ENCODE measurements around the gene NTRK2. TPM values are rescaled to one million over a fixed set of nuclear protein-coding genes. Genes with fewer than 3 reads are reported as not detected.

Gene NTRK2
- total and polyA plus RNA-seq, 4 donors, result 0.26 to 1.4 (median 0.56) TPM

DNA sequence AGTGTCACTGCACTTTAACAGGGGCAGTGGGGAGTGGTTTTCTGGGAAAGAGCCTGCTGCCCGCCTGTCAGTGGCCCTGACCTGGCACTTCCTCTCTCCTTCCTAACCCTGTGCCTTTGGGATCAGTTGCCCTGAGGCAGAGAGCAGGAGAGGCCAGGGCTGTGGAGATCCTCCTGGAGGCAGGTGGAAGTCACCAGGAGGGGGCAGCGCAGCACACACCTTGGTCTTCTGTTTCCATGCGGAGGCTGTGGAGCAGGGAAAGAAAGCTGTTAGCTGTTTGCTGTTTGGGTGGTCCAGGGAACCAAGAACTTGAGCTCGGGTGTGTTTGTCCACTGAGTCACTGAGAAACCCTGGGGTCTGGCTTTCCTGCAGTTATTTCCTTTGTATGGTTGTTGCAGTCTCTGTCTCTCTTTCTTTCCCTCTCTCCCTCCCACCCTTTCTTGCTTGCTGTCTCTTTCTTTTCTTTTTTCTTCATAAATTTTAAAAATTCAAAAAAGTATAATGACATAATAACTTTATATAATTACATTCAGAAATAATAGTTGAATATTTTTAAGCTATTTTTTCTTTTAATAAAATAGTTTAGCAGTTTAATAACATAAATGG, 28.1 kb downstream of the NTRK2 start:
- Histone ChIP-seq H3K27me3 (ENCODE audit: control insufficient read depth in 4 of 4, insufficient read depth in 4 of 4, low read length in 3 of 4) (peaks cover 0 to 4% (median 0%) of the 10 kb centered on the region in 4 donors), H3K4me1 (ENCODE audit: control insufficient read depth in 4 of 4, insufficient read depth in 4 of 4, low read length in 3 of 4) (no peaks in the 10 kb centered on the region), H3K4me3 (ENCODE audit: low read depth in 1 of 3, low read length in 3 of 3) (no peak overlapping the region), H3K9me3 (ENCODE audit: control insufficient read depth in 4 of 4, low read length in 3 of 4) (no peaks in the 10 kb centered on the region), H3K9ac (ENCODE audit: low read depth in 1 of 2, low read length in 2 of 2) (no peak overlapping the region), H3K36me3 (ENCODE audit: control insufficient read depth in 4 of 4, insufficient read depth in 3 of 4, low read depth in 1 of 4, low read length in 3 of 4) (no peaks in the 10 kb centered on the region), H3K27ac (ENCODE audit: low read depth in 1 of 2, low read length in 2 of 2) (no peak overlapping the region)
- 26% methylated on average over 4 of the region's 4 CpGs for WGBS
- TF ChIP-seq RAD21 (IDR thresholded peaks at IDR 0.05) (peak; percentile 61 to 76), YY1 (IDR thresholded peaks at IDR 0.05) (no peak)
- TF ChIP-seq, protein P1, sequence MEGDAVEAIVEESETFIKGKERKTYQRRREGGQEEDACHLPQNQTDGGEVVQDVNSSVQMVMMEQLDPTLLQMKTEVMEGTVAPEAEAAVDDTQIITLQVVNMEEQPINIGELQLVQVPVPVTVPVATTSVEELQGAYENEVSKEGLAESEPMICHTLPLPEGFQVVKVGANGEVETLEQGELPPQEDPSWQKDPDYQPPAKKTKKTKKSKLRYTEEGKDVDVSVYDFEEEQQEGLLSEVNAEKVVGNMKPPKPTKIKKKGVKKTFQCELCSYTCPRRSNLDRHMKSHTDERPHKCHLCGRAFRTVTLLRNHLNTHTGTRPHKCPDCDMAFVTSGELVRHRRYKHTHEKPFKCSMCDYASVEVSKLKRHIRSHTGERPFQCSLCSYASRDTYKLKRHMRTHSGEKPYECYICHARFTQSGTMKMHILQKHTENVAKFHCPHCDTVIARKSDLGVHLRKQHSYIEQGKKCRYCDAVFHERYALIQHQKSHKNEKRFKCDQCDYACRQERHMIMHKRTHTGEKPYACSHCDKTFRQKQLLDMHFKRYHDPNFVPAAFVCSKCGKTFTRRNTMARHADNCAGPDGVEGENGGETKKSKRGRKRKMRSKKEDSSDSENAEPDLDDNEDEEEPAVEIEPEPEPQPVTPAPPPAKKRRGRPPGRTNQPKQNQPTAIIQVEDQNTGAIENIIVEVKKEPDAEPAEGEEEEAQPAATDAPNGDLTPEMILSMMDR (IDR thresholded peaks at IDR 0.05; ENCODE audit: low read depth, low read length, missing input control), result peak; percentile 43
- DNase-seq (ENCODE audit: low spot score), result peak; percentile 56

DNA sequence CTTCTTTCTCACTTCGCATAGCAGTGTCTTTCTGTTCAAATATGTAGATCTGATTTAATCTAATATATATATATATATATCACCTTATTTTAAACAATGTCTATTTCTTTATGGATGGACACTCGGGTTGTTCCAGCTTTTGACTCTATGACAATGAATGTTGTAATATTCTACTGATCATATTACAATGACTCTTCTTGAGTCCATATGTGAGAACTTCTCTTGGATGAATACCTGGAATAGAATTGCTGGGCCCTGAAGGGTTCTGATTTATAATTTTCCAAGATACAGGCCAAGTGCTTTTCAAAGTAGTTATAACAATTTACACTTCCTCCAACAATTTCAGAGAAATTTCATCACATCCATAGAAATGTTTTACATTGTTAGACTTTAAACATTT, 28.8 kb downstream of the NTRK2 start:
- DNase-seq (ENCODE audit: low spot score), result no peak
- H3K36me3 ChIP-seq (ENCODE audit: control insufficient read depth in 4 of 4, insufficient read depth in 3 of 4, low read depth in 1 of 4, low read length in 3 of 4), result no peaks in the 10 kb centered on the region
- no peaks in the 10 kb centered on the region for H3K9me3 ChIP-seq (ENCODE audit: control insufficient read depth in 4 of 4, low read length in 3 of 4)
- H3K27ac ChIP-seq (ENCODE audit: low read depth in 1 of 2, low read length in 2 of 2), result no peak overlapping the region
- whole genome bisulfite sequencing, result 82% methylated on average over 2 of the region's 2 CpGs
- no peak overlapping the region for H3K4me3 ChIP-seq (ENCODE audit: low read depth in 1 of 3, low read length in 3 of 3)
- TF ChIP-seq HNF4G (IDR thresholded peaks at IDR 0.05), result no peak
- TF ChIP-seq NR2F2 (IDR thresholded peaks at IDR 0.05), result no peak
- TF ChIP-seq, protein P2, sequence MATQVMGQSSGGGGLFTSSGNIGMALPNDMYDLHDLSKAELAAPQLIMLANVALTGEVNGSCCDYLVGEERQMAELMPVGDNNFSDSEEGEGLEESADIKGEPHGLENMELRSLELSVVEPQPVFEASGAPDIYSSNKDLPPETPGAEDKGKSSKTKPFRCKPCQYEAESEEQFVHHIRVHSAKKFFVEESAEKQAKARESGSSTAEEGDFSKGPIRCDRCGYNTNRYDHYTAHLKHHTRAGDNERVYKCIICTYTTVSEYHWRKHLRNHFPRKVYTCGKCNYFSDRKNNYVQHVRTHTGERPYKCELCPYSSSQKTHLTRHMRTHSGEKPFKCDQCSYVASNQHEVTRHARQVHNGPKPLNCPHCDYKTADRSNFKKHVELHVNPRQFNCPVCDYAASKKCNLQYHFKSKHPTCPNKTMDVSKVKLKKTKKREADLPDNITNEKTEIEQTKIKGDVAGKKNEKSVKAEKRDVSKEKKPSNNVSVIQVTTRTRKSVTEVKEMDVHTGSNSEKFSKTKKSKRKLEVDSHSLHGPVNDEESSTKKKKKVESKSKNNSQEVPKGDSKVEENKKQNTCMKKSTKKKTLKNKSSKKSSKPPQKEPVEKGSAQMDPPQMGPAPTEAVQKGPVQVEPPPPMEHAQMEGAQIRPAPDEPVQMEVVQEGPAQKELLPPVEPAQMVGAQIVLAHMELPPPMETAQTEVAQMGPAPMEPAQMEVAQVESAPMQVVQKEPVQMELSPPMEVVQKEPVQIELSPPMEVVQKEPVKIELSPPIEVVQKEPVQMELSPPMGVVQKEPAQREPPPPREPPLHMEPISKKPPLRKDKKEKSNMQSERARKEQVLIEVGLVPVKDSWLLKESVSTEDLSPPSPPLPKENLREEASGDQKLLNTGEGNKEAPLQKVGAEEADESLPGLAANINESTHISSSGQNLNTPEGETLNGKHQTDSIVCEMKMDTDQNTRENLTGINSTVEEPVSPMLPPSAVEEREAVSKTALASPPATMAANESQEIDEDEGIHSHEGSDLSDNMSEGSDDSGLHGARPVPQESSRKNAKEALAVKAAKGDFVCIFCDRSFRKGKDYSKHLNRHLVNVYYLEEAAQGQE (IDR thresholded peaks at IDR 0.05), result no peak
- TF ChIP-seq RAD21 (IDR thresholded peaks at IDR 0.05), result no peak
- TF ChIP-seq FOXA2 (IDR thresholded peaks at IDR 0.05), result no peak
- TF ChIP-seq, protein P3, sequence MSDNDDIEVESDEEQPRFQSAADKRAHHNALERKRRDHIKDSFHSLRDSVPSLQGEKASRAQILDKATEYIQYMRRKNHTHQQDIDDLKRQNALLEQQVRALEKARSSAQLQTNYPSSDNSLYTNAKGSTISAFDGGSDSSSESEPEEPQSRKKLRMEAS (IDR thresholded peaks at IDR 0.05), result no peak
- H3K9ac ChIP-seq (ENCODE audit: low read depth in 1 of 2, low read length in 2 of 2), result no peak overlapping the region
- peaks cover 0 to 4% (median 0%) of the 10 kb centered on the region in 4 donors for H3K27me3 ChIP-seq (ENCODE audit: control insufficient read depth in 4 of 4, insufficient read depth in 4 of 4, low read length in 3 of 4)
- H3K4me1 ChIP-seq (ENCODE audit: control insufficient read depth in 4 of 4, insufficient read depth in 4 of 4, low read length in 3 of 4), result no peaks in the 10 kb centered on the region

DNA sequence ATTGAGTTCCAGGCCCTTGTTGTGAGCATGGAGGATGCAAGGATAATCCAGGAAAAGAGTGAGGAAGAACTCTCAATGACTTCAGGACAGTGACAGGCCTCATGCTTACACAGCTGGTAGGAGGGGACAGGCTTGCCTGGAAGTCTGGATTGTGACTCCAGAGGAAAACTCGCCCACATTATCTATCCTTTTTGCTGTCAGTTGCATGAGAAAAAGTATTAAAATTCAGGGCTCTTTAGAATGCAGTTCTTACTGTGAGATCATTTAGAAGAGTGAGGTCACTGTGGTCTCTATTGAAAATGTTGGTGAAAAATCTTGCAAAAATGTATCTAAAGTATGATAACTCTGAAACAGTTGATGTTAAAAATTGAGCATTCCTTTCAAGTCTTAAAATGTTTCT, 30.5 kb downstream of the NTRK2 start:
- Histone ChIP-seq H3K27me3 (ENCODE audit: control insufficient read depth in 4 of 4, insufficient read depth in 4 of 4, low read length in 3 of 4) (peaks cover 0 to 4% (median 0%) of the 10 kb centered on the region in 4 donors), H3K36me3 (ENCODE audit: control insufficient read depth in 4 of 4, insufficient read depth in 3 of 4, low read depth in 1 of 4, low read length in 3 of 4) (no peaks in the 10 kb centered on the region), H3K4me3 (ENCODE audit: low read depth in 1 of 3, low read length in 3 of 3) (no peak overlapping the region), H3K27ac (ENCODE audit: low read depth in 1 of 2, low read length in 2 of 2) (no peak overlapping the region), H3K9me3 (ENCODE audit: control insufficient read depth in 4 of 4, low read length in 3 of 4) (no peaks in the 10 kb centered on the region), H3K4me1 (ENCODE audit: control insufficient read depth in 4 of 4, insufficient read depth in 4 of 4, low read length in 3 of 4) (no peaks in the 10 kb centered on the region), H3K9ac (ENCODE audit: low read depth in 1 of 2, low read length in 2 of 2) (no peak overlapping the region)
- no peak for TF ChIP-seq SP1 (IDR thresholded peaks at IDR 0.05)
- TF ChIP-seq, protein P2 (IDR thresholded peaks at IDR 0.05), result no peak
- WGBS, result 58% methylated on average over 1 of the region's 1 CpG
- DNase-seq (ENCODE audit: low spot score), result no peak
